Suprapubic skin (tissue), 4 donors: ENCODE measurements around the gene LSM4. TPM values are rescaled to one million over a fixed set of nuclear protein-coding genes. Genes with fewer than 3 reads are reported as not detected.
A peak's percentile ranks its signal among the peaks of the same experiment; 100 is the strongest.

Experiments used
- DNase-seq, 2 donors: peaks; one replicate each; pipeline ENCODE4 v3.0.0-alpha.2; 2019; ENCODE audit warnings: low spot score in 2 of 2
- H3K27ac ChIP-seq: fragments of 200-600 bp; sonication (generic); one replicate; pipeline ENCODE4 v1.5.1; 2019
- H3K27me3 ChIP-seq: fragments of 200-600 bp; sonication (generic); one replicate; pipeline ENCODE4 v1.5.1; 2019
- H3K36me3 ChIP-seq: fragments of 200-600 bp; sonication (generic); one replicate; pipeline ENCODE4 v1.5.1; 2019
- H3K4me1 ChIP-seq: fragments of 200-600 bp; sonication (generic); one replicate; pipeline ENCODE4 v1.5.1; 2019
- H3K4me3 ChIP-seq: fragments of 200-600 bp; sonication (generic); one replicate; pipeline ENCODE4 v1.5.1; 2019; ENCODE audit warnings: mild to moderate bottlenecking
- H3K9me3 ChIP-seq: fragments of 200-600 bp; sonication (generic); one replicate; pipeline ENCODE4 v1.5.1; 2019
- EP300 ChIP-seq: sonication (generic); formaldehyde crosslinking; IDR thresholded peaks from one replicate; pipeline ENCODE4 v1.6.1; 2017; ENCODE audit warnings: antibody characterized with exemption
- POLR2A ChIP-seq, 2 donors: fragments of 450-650 bp; IDR thresholded peaks; one replicate each; pipeline ENCODE4 v1.6.1; 2017; ENCODE audit warnings: antibody characterized with exemption in 2 of 2, mild to moderate bottlenecking in 2 of 2, moderate library complexity in 2 of 2
- POLR2AphosphoS5 ChIP-seq, 3 donors: sonication (generic); formaldehyde crosslinking; IDR thresholded peaks; one replicate each; pipeline ENCODE4 v1.6.1; 2017; ENCODE audit warnings: antibody characterized with exemption in 3 of 3
- WGBS: methylation state at CpG from one replicate; pipeline ENCODE4 v1.1.5; 2018; 5-methylcytosine and 5-hydroxymethylcytosine counted together
- total RNA-seq, 4 donors: library from RNA; depleted of rRNA; stranded (reverse); fragments of >200 nt; gene quantifications; one replicate each; pipeline ENCODE4 v1.1.0, GENCODE V29; 2016
- TF ChIP-seq, protein P1 (sequence below), 2 donors: fragments of 200-600 bp in 1 of 2; fragments of 450-650 bp in 1 of 2; sonication (generic) in 1 of 2; IDR thresholded peaks; one replicate each; pipeline ENCODE4 v1.5.1; 2016 to 2019; ENCODE audit warnings: antibody characterized with exemption in 2 of 2, mild to moderate bottlenecking in 1 of 2, moderate library complexity in 1 of 2

Gene LSM4
- total RNA-seq, 4 donors from 2014 or later, result 53.1 to 115 (median 103) TPM

GRCh38 chr19:18319591-18320135 lies 3.2 kb downstream of the LSM4 start:
- Histone ChIP-seq H3K4me1 (peaks cover 54% of the 10 kb centered on the region), H3K9me3 (no peaks in the 10 kb centered on the region), H3K36me3 (no peaks in the 10 kb centered on the region), H3K4me3 (no peak overlapping the region), H3K27me3 (no peaks in the 10 kb centered on the region), H3K27ac (peak overlapping the region; percentile 28)
- 84% methylated on average over 7 of the region's 7 CpGs for WGBS
- no peak for DNase-seq
- TF ChIP-seq POLR2AphosphoS5 (IDR thresholded peaks at IDR 0.05) (no peak), EP300 (no peak), POLR2A (IDR thresholded peaks at IDR 0.05) (no peak)
- TF ChIP-seq, protein P1, sequence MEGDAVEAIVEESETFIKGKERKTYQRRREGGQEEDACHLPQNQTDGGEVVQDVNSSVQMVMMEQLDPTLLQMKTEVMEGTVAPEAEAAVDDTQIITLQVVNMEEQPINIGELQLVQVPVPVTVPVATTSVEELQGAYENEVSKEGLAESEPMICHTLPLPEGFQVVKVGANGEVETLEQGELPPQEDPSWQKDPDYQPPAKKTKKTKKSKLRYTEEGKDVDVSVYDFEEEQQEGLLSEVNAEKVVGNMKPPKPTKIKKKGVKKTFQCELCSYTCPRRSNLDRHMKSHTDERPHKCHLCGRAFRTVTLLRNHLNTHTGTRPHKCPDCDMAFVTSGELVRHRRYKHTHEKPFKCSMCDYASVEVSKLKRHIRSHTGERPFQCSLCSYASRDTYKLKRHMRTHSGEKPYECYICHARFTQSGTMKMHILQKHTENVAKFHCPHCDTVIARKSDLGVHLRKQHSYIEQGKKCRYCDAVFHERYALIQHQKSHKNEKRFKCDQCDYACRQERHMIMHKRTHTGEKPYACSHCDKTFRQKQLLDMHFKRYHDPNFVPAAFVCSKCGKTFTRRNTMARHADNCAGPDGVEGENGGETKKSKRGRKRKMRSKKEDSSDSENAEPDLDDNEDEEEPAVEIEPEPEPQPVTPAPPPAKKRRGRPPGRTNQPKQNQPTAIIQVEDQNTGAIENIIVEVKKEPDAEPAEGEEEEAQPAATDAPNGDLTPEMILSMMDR (IDR thresholded peaks at IDR 0.05), result no peak

- Histone ChIP-seq H3K4me3 (no peak overlapping the region), H3K4me1 (peaks cover 44% of the 10 kb centered on the region)
- no peak for DNase-seq
Observed at GRCh38 chr19:18317961-18318800, 4.7 kb downstream of the LSM4 start.

DNA sequence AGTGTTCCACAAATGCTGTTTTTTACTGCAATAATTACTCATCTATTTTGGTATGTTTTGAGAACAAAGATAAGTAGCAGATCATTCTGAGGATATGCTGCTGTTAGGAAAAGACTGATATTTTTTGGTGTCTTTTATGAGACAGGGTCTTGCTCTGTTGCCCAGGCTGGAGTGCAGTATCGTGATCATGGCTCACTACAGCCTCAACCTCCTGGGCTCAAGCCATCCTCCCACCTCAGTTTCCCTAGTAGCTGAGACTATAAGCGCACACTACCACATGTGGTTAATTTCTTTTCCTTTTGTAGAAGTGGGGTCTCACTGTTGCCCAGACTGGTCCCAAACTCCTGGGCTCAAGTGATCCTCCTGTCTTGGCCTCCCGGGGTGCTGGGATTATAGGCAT lies 9.5 kb downstream of the LSM4 start:
- Histone ChIP-seq H3K4me1 (peaks cover 15% of the 10 kb centered on the region), H3K36me3 (peaks cover 40% of the 10 kb centered on the region), H3K27me3 (no peaks in the 10 kb centered on the region), H3K27ac (no peak overlapping the region), H3K9me3 (no peaks in the 10 kb centered on the region), H3K4me3 (no peak overlapping the region)
- 95% methylated on average over 3 of the region's 3 CpGs for WGBS
- TF ChIP-seq, protein P1 (IDR thresholded peaks at IDR 0.05), result no peak
- TF ChIP-seq POLR2AphosphoS5 (IDR thresholded peaks at IDR 0.05) (no peak), POLR2A (IDR thresholded peaks at IDR 0.05) (no peak), EP300 (no peak)
- DNase-seq, result no peak

More at GRCh38 chr19:18317961-18318800, 4.7 kb downstream of the LSM4 start:
- WGBS, result 61% methylated on average over 13 of the region's 18 CpGs
- H3K36me3 ChIP-seq, result peaks cover 5% of the 10 kb centered on the region
- H3K27me3 ChIP-seq, result no peaks in the 10 kb centered on the region
- H3K27ac ChIP-seq, result peak overlapping the region; percentile 74
- H3K9me3 ChIP-seq, result no peaks in the 10 kb centered on the region
- TF ChIP-seq POLR2A (IDR thresholded peaks at IDR 0.05) (no peak), EP300 (no peak), POLR2AphosphoS5 (IDR thresholded peaks at IDR 0.05) (no peak)
- TF ChIP-seq, protein P1 (IDR thresholded peaks at IDR 0.05), result no peak

- WGBS, result 92% methylated on average over 10 of the region's 11 CpGs
- TF ChIP-seq POLR2AphosphoS5 (IDR thresholded peaks at IDR 0.05) (no peak), POLR2A (IDR thresholded peaks at IDR 0.05) (no peak), EP300 (no peak)
- TF ChIP-seq, protein P1 (IDR thresholded peaks at IDR 0.05), result no peak
- peaks cover 15% of the 10 kb centered on the region for H3K4me1 ChIP-seq
- no peak for DNase-seq
- H3K27me3 ChIP-seq, result no peaks in the 10 kb centered on the region
- no peaks in the 10 kb centered on the region for H3K9me3 ChIP-seq
- peaks cover 41% of the 10 kb centered on the region for H3K36me3 ChIP-seq
- H3K4me3 ChIP-seq, result no peak overlapping the region
- H3K27ac ChIP-seq, result no peak overlapping the region
Observed at GRCh38 chr19:18312092-18312534, 10.8 kb downstream of the LSM4 start.

DNA sequence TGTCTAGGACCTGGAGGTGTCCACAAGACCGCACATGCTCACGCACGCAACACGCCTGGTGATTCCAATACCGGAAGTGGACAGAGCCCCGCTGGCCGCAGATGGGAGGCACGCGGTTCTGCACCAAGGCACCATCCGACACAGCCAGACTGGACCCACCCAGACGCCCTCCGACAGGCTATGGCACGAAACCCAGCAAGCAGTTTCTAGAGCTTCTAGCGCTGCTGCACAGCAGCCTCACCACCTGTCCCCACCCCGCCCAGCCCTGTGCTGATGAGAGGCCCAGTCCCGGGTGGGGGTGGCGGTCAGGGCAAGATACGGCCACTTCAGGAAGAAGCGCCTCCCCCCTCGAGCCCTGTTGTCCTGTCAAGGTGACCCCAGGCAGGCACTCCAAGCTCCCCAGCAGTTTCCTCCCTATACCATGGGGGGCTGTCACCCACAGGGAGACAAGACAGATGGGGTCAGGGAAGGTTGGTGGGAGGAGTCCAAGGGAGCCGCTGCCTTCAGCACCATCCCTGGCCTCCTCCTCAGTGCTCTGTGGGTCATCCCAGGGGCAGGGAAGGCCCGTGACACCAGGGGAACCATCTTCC lies 11.3 kb downstream of the LSM4 start:
- TF ChIP-seq, protein P1 (IDR thresholded peaks at IDR 0.05), result no peak
- TF ChIP-seq EP300 (no peak), POLR2AphosphoS5 (IDR thresholded peaks at IDR 0.05) (no peak), POLR2A (IDR thresholded peaks at IDR 0.05) (no peak)
- peaks cover 41% of the 10 kb centered on the region for H3K36me3 ChIP-seq

More for the DNA sequence above, 11.3 kb downstream of the LSM4 start:
- Histone ChIP-seq H3K27me3 (no peaks in the 10 kb centered on the region), H3K4me3 (no peak overlapping the region), H3K27ac (no peak overlapping the region), H3K9me3 (no peaks in the 10 kb centered on the region), H3K4me1 (peaks cover 18% of the 10 kb centered on the region)
- DNase-seq, result no peak
- 92% methylated on average over 10 of the region's 22 CpGs for WGBS
